Activated B cell treated with CpG ODN at 0.5 μM for 24 hours (primary cell): ENCODE data around the gene NRXN3. TPM values are rescaled to one million over a fixed set of nuclear protein-coding genes. Genes with fewer than 3 reads are reported as not detected.

Experiments used
- ATAC-seq: fragments of 200-7000 bp; cut with Tn5 transposase; one replicate; pipeline ENCODE4 v1.10.0; 2021; ENCODE audit warnings: low read depth, mild to moderate bottlenecking, moderate library complexity
- CTCF ChIA-PET: fragments of 350-600 bp; sonication (Branson Sonifier 250); formaldehyde crosslinking; loops from one replicate; lab custom pipeline; 2021; ENCODE audit warnings: antibody characterized with exemption; lab: Charles Lee
- POLR2A ChIA-PET: fragments of 350-600 bp; sonication (Branson Sonifier 250); formaldehyde crosslinking; loops from one replicate; lab custom pipeline; 2021; ENCODE audit warnings: antibody characterized with exemption; lab: Charles Lee
- DNase-seq: peaks from one replicate; pipeline ENCODE4 v3.0.0; 2022
- H3K27ac Mint-ChIP-seq: one replicate; pipeline ENCODE4 v1.8.0; 2020; ENCODE audit warnings: mixed read lengths
- H3K27me3 Mint-ChIP-seq: one replicate; pipeline ENCODE4 v1.8.0; 2021; ENCODE audit warnings: mixed read lengths
- H3K36me3 Mint-ChIP-seq: one replicate; pipeline ENCODE4 v1.8.0; 2021; ENCODE audit warnings: low read depth, mixed read lengths
- H3K4me1 Mint-ChIP-seq: one replicate; pipeline ENCODE4 v1.8.0; 2021; ENCODE audit warnings: mixed read lengths
- H3K4me3 Mint-ChIP-seq: one replicate; pipeline ENCODE4 v1.8.0; 2020; ENCODE audit warnings: mild to moderate bottlenecking, mixed read lengths
- H3K9me3 Mint-ChIP-seq: one replicate; pipeline ENCODE4 v1.8.0; 2020; ENCODE audit warnings: mixed read lengths
- intact Hi-C: fragments of 100-400 bp; cut with micrococcal nuclease; formaldehyde crosslinking; loops from one replicate; pipeline ENCODE4 v1.15.1; 2024
- total RNA-seq: library from RNA; stranded (reverse); gene quantifications from 2 replicates; pipeline ENCODE4 v1.2.3, GENCODE V29; 2022
- TF ChIP-seq, protein P1 (sequence below): fragments of 200-600 bp; IDR thresholded peaks from one replicate; pipeline ENCODE4 v1.8.0; 2022; ENCODE audit warnings: antibody characterized with exemption, mild to moderate bottlenecking

NRXN3 gene
- total RNA-seq, 1 donor from 2014 or later: not detected

- TF ChIP-seq, protein P1, sequence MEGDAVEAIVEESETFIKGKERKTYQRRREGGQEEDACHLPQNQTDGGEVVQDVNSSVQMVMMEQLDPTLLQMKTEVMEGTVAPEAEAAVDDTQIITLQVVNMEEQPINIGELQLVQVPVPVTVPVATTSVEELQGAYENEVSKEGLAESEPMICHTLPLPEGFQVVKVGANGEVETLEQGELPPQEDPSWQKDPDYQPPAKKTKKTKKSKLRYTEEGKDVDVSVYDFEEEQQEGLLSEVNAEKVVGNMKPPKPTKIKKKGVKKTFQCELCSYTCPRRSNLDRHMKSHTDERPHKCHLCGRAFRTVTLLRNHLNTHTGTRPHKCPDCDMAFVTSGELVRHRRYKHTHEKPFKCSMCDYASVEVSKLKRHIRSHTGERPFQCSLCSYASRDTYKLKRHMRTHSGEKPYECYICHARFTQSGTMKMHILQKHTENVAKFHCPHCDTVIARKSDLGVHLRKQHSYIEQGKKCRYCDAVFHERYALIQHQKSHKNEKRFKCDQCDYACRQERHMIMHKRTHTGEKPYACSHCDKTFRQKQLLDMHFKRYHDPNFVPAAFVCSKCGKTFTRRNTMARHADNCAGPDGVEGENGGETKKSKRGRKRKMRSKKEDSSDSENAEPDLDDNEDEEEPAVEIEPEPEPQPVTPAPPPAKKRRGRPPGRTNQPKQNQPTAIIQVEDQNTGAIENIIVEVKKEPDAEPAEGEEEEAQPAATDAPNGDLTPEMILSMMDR: no peak
- Mint-ChIP-seq H3K4me1 (no peaks in the 10 kb centered on the region), H3K4me3 (no peak overlapping the region), H3K36me3 (no peaks in the 10 kb centered on the region), H3K9me3 (no peaks in the 10 kb centered on the region), H3K27ac (no peak overlapping the region), H3K27me3 (no peaks in the 10 kb centered on the region)
- ATAC-seq (no peak), DNase-seq (no peak)
- POLR2A ChIA-PET: no interaction called here
- CTCF ChIA-PET: no interaction called here
- intact Hi-C loops: no loop called here
Observed at GRCh38 chr14:79134361-79134760, 964.2 kb downstream of the NRXN3 start.

- POLR2A ChIA-PET: no interaction called here
- Mint-ChIP-seq H3K36me3 (no peaks in the 10 kb centered on the region), H3K4me1 (no peaks in the 10 kb centered on the region), H3K27me3 (no peaks in the 10 kb centered on the region), H3K4me3 (no peak overlapping the region), H3K9me3 (no peaks in the 10 kb centered on the region), H3K27ac (no peak overlapping the region)
- DNase-seq (no peak), ATAC-seq (no peak)
- TF ChIP-seq, protein P1: no peak
- CTCF ChIA-PET: no interaction called here
- intact Hi-C loops: no loop called here
Observed at GRCh38 chr14:79136071-79137044, 966.2 kb downstream of the NRXN3 start.

DNA sequence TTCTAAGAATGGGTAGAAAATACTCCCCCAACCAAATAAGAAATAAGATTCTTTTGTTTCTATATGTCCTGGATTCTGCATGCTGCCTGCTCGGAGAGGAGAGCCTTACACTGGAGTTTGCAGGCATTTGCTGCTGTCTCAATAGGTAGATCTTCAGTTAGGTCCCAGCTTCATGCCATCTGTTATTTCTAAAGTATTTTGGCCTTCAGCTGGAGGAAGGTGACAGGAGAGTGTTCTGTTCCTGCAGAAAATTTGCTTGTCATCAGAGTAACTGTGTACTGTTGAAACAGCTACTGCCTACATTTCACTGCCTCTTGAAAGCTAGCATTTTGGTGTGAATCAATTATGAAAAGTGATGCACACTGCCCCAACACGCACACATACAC, 966.9 kb downstream of the NRXN3 start:
- Mint-ChIP-seq H3K27ac (no peak overlapping the region), H3K36me3 (no peaks in the 10 kb centered on the region), H3K4me3 (no peak overlapping the region), H3K9me3 (no peaks in the 10 kb centered on the region), H3K4me1 (no peaks in the 10 kb centered on the region), H3K27me3 (no peaks in the 10 kb centered on the region)
- intact Hi-C loops: no loop called here
- no peak for DNase-seq
- ChIA-PET POLR2A (no interaction called here), CTCF (no interaction called here)
- ATAC-seq: no peak
- TF ChIP-seq, protein P1: no peak

- CTCF ChIA-PET: no interaction called here
- TF ChIP-seq, protein P1: no peak
- no peak overlapping the region for H3K27ac Mint-ChIP-seq
- H3K27me3 Mint-ChIP-seq: no peaks in the 10 kb centered on the region
- H3K4me1 Mint-ChIP-seq: no peaks in the 10 kb centered on the region
- POLR2A ChIA-PET: no interaction called here
- no peak overlapping the region for H3K4me3 Mint-ChIP-seq
- intact Hi-C loops: no loop called here
- ATAC-seq (no peak), DNase-seq (no peak)
- H3K36me3 Mint-ChIP-seq: no peaks in the 10 kb centered on the region
- no peaks in the 10 kb centered on the region for H3K9me3 Mint-ChIP-seq
Observed at GRCh38 chr14:79137836-79138235, 967.7 kb downstream of the NRXN3 start.

- TF ChIP-seq, protein P1: no peak
- ChIA-PET POLR2A (no interaction called here), CTCF (no interaction called here)
- H3K9me3 Mint-ChIP-seq: no peaks in the 10 kb centered on the region
- H3K27ac Mint-ChIP-seq: no peak overlapping the region
- H3K27me3 Mint-ChIP-seq: no peaks in the 10 kb centered on the region
- H3K4me3 Mint-ChIP-seq: no peak overlapping the region
- DNase-seq (no peak), ATAC-seq (no peak)
- no peaks in the 10 kb centered on the region for H3K36me3 Mint-ChIP-seq
- no peaks in the 10 kb centered on the region for H3K4me1 Mint-ChIP-seq
- intact Hi-C loops: no loop called here
Observed at GRCh38 chr14:79144896-79145295, 974.7 kb downstream of the NRXN3 start.
